Transverse colon (tissue), 3 donors: ENCODE measurements around the gene ALDH7A1.

Source experiments
- CTCF ChIP-seq, 5 experiments: fragments of 200-600 bp in 3 of 5; fragments of 450-650 bp in 2 of 5; sonication (generic) in 3 of 5; IDR thresholded peaks; 1 replicate in 2 of 5; 2 replicates in 3 of 5; pipeline ENCODE4 v1.5.1; 2016 to 2017; ENCODE audit warnings: antibody characterized with exemption in 5 of 5, inconsistent platforms in 3 of 5, mild to moderate bottlenecking in 2 of 5, moderate library complexity in 1 of 5
- EP300 ChIP-seq: sonication (generic); formaldehyde crosslinking; IDR thresholded peaks from one replicate; pipeline ENCODE4 v1.6.1; 2017; ENCODE audit warnings: antibody characterized with exemption, low read depth
- POLR2A ChIP-seq: fragments of 450-650 bp; IDR thresholded peaks from one replicate; pipeline ENCODE4 v1.6.1; 2016; ENCODE audit warnings: antibody characterized with exemption, mild to moderate bottlenecking, moderate library complexity

- no peak for TF ChIP-seq POLR2A
- TF ChIP-seq CTCF (IDR thresholded peaks at IDR 0.05), result no peak
- no peak for TF ChIP-seq EP300
These were observed 75.1 kb downstream of the ALDH7A1 start for GRCh38 chr5:126519637-126520592.
